H9 (cell line): Measurements from ENCODE around the gene MYO1C. TPM values are rescaled to one million over a fixed set of nuclear protein-coding genes. Genes with fewer than 3 reads are reported as not detected.
A peak's percentile ranks its signal among the peaks of the same experiment; 100 is the strongest.

Experiments
- DNase-seq: peaks from one replicate; pipeline ENCODE4 v3.0.0-alpha.2; 2017
- H2AFZ ChIP-seq: one replicate; pipeline ENCODE4 v1.6.1; 2013; ENCODE audit warnings: mild to moderate bottlenecking, low read length, control low read depth, moderate library complexity
- H2AK5ac ChIP-seq: 2 replicates; pipeline ENCODE4 v1.6.1; 2013; ENCODE audit warnings: low read length, control low read depth, mixed read lengths; ENCODE audit not compliant: insufficient read length
- H2BK120ac ChIP-seq: one replicate; pipeline ENCODE4 v1.6.1; 2013; ENCODE audit warnings: low read depth, mild to moderate bottlenecking, low read length, control low read depth, inconsistent platforms; ENCODE audit not compliant: poor library complexity, severe bottlenecking
- H2BK12ac ChIP-seq: 2 replicates; pipeline ENCODE4 v1.6.1; 2013; ENCODE audit warnings: low read length, control low read depth, mixed read lengths, low read depth; ENCODE audit not compliant: insufficient read length
- H2BK15ac ChIP-seq: 2 replicates; pipeline ENCODE4 v1.6.1; 2013; ENCODE audit warnings: low read depth, low read length, control low read depth
- H2BK20ac ChIP-seq: one replicate; pipeline ENCODE4 v1.6.1; 2013; ENCODE audit warnings: low read depth, mild to moderate bottlenecking, low read length, control low read depth, inconsistent platforms; ENCODE audit not compliant: poor library complexity, severe bottlenecking
- H2BK5ac ChIP-seq: 2 replicates; pipeline ENCODE4 v1.6.1; 2013; ENCODE audit warnings: low read length, control low read depth, mixed read lengths; ENCODE audit not compliant: insufficient read length
- H3K14ac ChIP-seq: 2 replicates; pipeline ENCODE4 v1.6.1; 2013; ENCODE audit warnings: low read length, control low read depth; ENCODE audit not compliant: insufficient read depth
- H3K18ac ChIP-seq: 2 replicates; pipeline ENCODE4 v1.6.1; 2013; ENCODE audit warnings: low read depth, mild to moderate bottlenecking, mixed read lengths, low read length, control low read depth; ENCODE audit not compliant: insufficient read length
- H3K23ac ChIP-seq: 2 replicates; pipeline ENCODE4 v1.6.1; 2013; ENCODE audit warnings: low read length, control low read depth, mixed read lengths, low read depth; ENCODE audit not compliant: insufficient read length
- H3K23me2 ChIP-seq: 2 replicates; pipeline ENCODE4 v1.6.1; 2013; ENCODE audit warnings: low read depth, mild to moderate bottlenecking, mixed read lengths, low read length, control low read depth; ENCODE audit not compliant: insufficient read length, poor library complexity, severe bottlenecking
- H3K27ac ChIP-seq: 2 replicates; pipeline ENCODE4 v1.5.1; 2013; ENCODE audit warnings: low read length, control low read depth, mixed read lengths, low read depth; ENCODE audit not compliant: insufficient read length
- H3K27me3 ChIP-seq: 2 replicates; pipeline ENCODE4 v1.6.1; 2013; ENCODE audit warnings: low read length, control low read depth, inconsistent platforms; ENCODE audit not compliant: insufficient read depth
- H3K4ac ChIP-seq: 2 replicates; pipeline ENCODE4 v1.6.1; 2013; ENCODE audit warnings: low read depth, mild to moderate bottlenecking, control low read depth, inconsistent platforms, low read length, moderate library complexity
- H3K4me1 ChIP-seq: 2 replicates; pipeline ENCODE4 v1.6.1; 2013; ENCODE audit warnings: low read length, control low read depth, inconsistent platforms; ENCODE audit not compliant: insufficient read depth
- H3K4me2 ChIP-seq: 2 replicates; pipeline ENCODE4 v1.6.1; 2013; ENCODE audit warnings: low read length, control low read depth, mixed read lengths; ENCODE audit not compliant: insufficient read length, insufficient read depth
- H3K56ac ChIP-seq: 2 replicates; pipeline ENCODE4 v1.6.1; 2013; ENCODE audit warnings: low read depth, mild to moderate bottlenecking, mixed read lengths, low read length, control low read depth; ENCODE audit not compliant: insufficient read length
- H3K79me1 ChIP-seq: 2 replicates; pipeline ENCODE4 v1.6.1; 2013; ENCODE audit warnings: low read depth, mild to moderate bottlenecking, moderate library complexity, low read length, control low read depth, inconsistent platforms; ENCODE audit not compliant: insufficient read depth, poor library complexity, severe bottlenecking
- H3K79me2 ChIP-seq: 2 replicates; pipeline ENCODE4 v1.6.1; 2013; ENCODE audit warnings: low read length, control low read depth, inconsistent platforms; ENCODE audit not compliant: insufficient read depth
- H3K9ac ChIP-seq: 2 replicates; pipeline ENCODE4 v1.6.1; 2013; ENCODE audit warnings: low read length, control low read depth, mixed read lengths; ENCODE audit not compliant: insufficient read length; ENCODE audit errors: extremely low read depth
- H3K9me3 ChIP-seq: one replicate; pipeline ENCODE4 v1.6.1; 2013; ENCODE audit warnings: low read depth, low read length, inconsistent platforms; ENCODE audit not compliant: control insufficient read depth
- H3T11ph ChIP-seq: one replicate; pipeline ENCODE4 v1.6.1; 2013; ENCODE audit warnings: mild to moderate bottlenecking, low read length, control low read depth, inconsistent platforms
- H4K20me1 ChIP-seq: one replicate; pipeline ENCODE4 v1.6.1; 2013; ENCODE audit not compliant: control insufficient read depth, insufficient read length, insufficient read depth
- H4K5ac ChIP-seq: 2 replicates; pipeline ENCODE4 v1.6.1; 2013; ENCODE audit warnings: low read depth, mild to moderate bottlenecking, mixed read lengths, low read length, control low read depth; ENCODE audit not compliant: insufficient read length
- H4K8ac ChIP-seq: replicated peaks from 2 replicates; pipeline ENCODE4 v1.6.1; 2013; ENCODE audit warnings: low read length, control low read depth, mixed read lengths, low read depth; ENCODE audit not compliant: insufficient read length
- H4K91ac ChIP-seq: 2 replicates; pipeline ENCODE4 v1.6.1; 2013; ENCODE audit warnings: low read depth, mild to moderate bottlenecking, moderate library complexity, mixed read lengths, low read length, control low read depth; ENCODE audit not compliant: insufficient read length
- H3K27ac Mint-ChIP-seq, 3 experiments: 2 replicates in 2 of 3; 3 replicates in 1 of 3; pipeline ENCODE4 v1.8.0; 2020 to 2021; ENCODE audit warnings: mixed read lengths in 3 of 3, mild to moderate bottlenecking in 1 of 3, moderate library complexity in 1 of 3
- H3K27me3 Mint-ChIP-seq: 2 replicates; pipeline ENCODE4 v1.8.0; 2021; ENCODE audit warnings: low read depth, mild to moderate bottlenecking, moderate library complexity, mixed read lengths
- H3K36me3 Mint-ChIP-seq, 3 experiments: 2 replicates in 2 of 3; 3 replicates in 1 of 3; pipeline ENCODE4 v1.8.0; 2020 to 2021; ENCODE audit warnings: low read depth in 3 of 3, mixed read lengths in 3 of 3; ENCODE audit not compliant: insufficient read depth in 1 of 3
- H3K4me1 Mint-ChIP-seq, 2 experiments: 2 replicates each; pipeline ENCODE4 v1.8.0; 2020; ENCODE audit warnings: mixed read lengths in 2 of 2
- H3K4me3 Mint-ChIP-seq, 2 experiments: 2 replicates in 1 of 2; 3 replicates in 1 of 2; pipeline ENCODE4 v1.8.0; 2020 to 2021; ENCODE audit warnings: mild to moderate bottlenecking in 2 of 2, mixed read lengths in 2 of 2, moderate library complexity in 1 of 2
- H3K9me3 Mint-ChIP-seq, 2 experiments: 2 replicates in 1 of 2; 3 replicates in 1 of 2; pipeline ENCODE4 v1.8.0; 2020; ENCODE audit warnings: mild to moderate bottlenecking in 2 of 2, mixed read lengths in 2 of 2, moderate library complexity in 1 of 2
- WGBS: extraction: QIAGEN DNeasy Blood & Tissue Kit; methylation state at CpG from one replicate; pipeline ENCODE4 v1.1.7; 2013; ENCODE audit warnings: missing lambda C conversion rate, low lambda C conversion rate, mixed read lengths; ENCODE audit not compliant: insufficient read length; ENCODE audit errors: extremely low coverage; 5-methylcytosine and 5-hydroxymethylcytosine counted together
- total RNA-seq: library from RNA; stranded (reverse); gene quantifications from 2 replicates; pipeline ENCODE4 v1.2.1, GENCODE V29; 2021
- TF ChIP-seq, protein P1 (sequence below): fragments of 200-600 bp; sonication (generic); conservative IDR thresholded peaks from 3 replicates; pipeline ENCODE4 v1.8.0; 2021; ENCODE audit warnings: antibody characterized with exemption, mild to moderate bottlenecking

The MYO1C gene
- total RNA-seq, 1 experiment from 2014 or later: 86.5 TPM

DNA sequence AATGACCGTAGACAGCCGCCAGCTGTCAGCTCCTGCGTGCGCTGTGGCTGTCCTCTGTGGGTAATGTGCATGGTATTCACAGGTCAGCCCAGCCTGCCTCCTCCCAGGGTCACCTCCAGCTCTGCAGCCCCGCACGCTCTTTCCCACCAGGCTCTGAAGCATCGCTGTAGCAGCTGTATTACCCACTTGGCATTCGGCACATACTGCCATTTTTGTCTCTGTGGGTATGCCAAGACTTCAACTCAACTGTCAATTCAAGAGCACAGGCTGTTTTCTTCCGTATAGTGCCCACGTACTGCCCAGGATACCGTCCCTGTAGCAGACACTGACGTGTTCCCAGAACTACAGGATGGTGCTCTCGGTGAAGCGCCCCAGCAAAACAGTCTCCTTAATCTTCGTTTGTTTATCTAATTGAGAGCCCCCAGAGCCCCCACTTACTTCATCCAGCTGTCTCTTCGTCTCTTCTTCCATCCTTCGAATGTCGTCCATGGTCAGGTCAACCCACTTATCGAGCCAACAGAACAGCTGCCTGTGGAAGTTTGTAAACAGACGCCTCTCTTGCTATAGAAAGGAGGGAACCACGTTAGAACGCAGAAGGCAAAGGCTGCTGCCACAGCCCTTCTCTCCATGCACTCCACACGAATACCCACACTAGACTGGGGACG, 41.3 kb upstream of the MYO1C start:
- H3K79me1 ChIP-seq: no peaks in the 10 kb centered on the region
- H3K14ac ChIP-seq: no peak overlapping the region
- H3K9ac ChIP-seq: no peak overlapping the region
- H3K23me2 ChIP-seq: no peaks in the 10 kb centered on the region
- H3K79me2 ChIP-seq: no peaks in the 10 kb centered on the region
- Mint-ChIP-seq H3K4me1 (no peaks in the 10 kb centered on the region), H3K27ac (peak overlapping the region in 1 of 3 experiments; percentile 56; a peak in 1 of 7 replicates), H3K36me3 (peaks cover 9 to 74% (median 42%) of the 10 kb centered on the region in 3 experiments; a peak in 6 of 7 replicates), H3K27me3 (no peaks in the 10 kb centered on the region), H3K4me3 (no peak overlapping the region), H3K9me3 (no peaks in the 10 kb centered on the region)
- H3T11ph ChIP-seq: no peak overlapping the region
- no peak overlapping the region for H3K4ac ChIP-seq
- H3K56ac ChIP-seq: no peak overlapping the region
- DNase-seq: no peak
- no peak overlapping the region for H4K5ac ChIP-seq
- H3K27me3 ChIP-seq: no peaks in the 10 kb centered on the region
- H4K8ac ChIP-seq: no peak overlapping the region
- H4K91ac ChIP-seq: no peak overlapping the region
- no peak overlapping the region for H2BK20ac ChIP-seq
- H2AK5ac ChIP-seq: no peak overlapping the region
- no CpG with 5 or more reads among the region's 24 CpGs for WGBS
- no peak overlapping the region for H3K27ac ChIP-seq
- no peaks in the 10 kb centered on the region for H3K4me1 ChIP-seq
- no peak overlapping the region for H2BK5ac ChIP-seq
- no peak overlapping the region for H3K18ac ChIP-seq
- no peaks in the 10 kb centered on the region for H3K9me3 ChIP-seq
- TF ChIP-seq, protein P1, sequence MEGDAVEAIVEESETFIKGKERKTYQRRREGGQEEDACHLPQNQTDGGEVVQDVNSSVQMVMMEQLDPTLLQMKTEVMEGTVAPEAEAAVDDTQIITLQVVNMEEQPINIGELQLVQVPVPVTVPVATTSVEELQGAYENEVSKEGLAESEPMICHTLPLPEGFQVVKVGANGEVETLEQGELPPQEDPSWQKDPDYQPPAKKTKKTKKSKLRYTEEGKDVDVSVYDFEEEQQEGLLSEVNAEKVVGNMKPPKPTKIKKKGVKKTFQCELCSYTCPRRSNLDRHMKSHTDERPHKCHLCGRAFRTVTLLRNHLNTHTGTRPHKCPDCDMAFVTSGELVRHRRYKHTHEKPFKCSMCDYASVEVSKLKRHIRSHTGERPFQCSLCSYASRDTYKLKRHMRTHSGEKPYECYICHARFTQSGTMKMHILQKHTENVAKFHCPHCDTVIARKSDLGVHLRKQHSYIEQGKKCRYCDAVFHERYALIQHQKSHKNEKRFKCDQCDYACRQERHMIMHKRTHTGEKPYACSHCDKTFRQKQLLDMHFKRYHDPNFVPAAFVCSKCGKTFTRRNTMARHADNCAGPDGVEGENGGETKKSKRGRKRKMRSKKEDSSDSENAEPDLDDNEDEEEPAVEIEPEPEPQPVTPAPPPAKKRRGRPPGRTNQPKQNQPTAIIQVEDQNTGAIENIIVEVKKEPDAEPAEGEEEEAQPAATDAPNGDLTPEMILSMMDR: no peak
- H3K23ac ChIP-seq: no peak overlapping the region
- no peak overlapping the region for H2BK120ac ChIP-seq
- no peak overlapping the region for H2BK15ac ChIP-seq
- no peak overlapping the region for H3K4me2 ChIP-seq
- no peaks in the 10 kb centered on the region for H4K20me1 ChIP-seq
- H2BK12ac ChIP-seq: no peak overlapping the region
- no peak overlapping the region for H2AFZ ChIP-seq
